ENCODE results near the gene TUBB6.

DNA sequence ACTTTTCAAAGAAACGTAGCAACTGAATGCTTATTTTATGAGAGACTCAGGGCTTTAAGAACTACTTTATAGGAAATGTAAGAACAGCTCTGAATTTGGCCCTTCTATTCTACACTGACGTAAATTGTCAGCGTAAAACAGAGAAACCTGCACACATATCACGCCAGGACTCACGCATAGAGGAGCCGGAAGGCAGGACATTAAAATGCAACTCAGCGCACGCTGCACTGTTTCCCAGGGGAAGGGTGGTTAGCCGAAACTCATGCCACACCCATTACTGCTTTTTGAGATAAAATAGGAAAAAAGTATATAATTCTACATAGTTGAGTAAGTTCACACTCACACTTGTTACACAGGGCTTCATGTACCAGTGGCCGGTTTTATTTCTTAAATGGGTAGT is 7.4 kb downstream of the TUBB6 start:
- TF ChIP-seq, protein P1, sequence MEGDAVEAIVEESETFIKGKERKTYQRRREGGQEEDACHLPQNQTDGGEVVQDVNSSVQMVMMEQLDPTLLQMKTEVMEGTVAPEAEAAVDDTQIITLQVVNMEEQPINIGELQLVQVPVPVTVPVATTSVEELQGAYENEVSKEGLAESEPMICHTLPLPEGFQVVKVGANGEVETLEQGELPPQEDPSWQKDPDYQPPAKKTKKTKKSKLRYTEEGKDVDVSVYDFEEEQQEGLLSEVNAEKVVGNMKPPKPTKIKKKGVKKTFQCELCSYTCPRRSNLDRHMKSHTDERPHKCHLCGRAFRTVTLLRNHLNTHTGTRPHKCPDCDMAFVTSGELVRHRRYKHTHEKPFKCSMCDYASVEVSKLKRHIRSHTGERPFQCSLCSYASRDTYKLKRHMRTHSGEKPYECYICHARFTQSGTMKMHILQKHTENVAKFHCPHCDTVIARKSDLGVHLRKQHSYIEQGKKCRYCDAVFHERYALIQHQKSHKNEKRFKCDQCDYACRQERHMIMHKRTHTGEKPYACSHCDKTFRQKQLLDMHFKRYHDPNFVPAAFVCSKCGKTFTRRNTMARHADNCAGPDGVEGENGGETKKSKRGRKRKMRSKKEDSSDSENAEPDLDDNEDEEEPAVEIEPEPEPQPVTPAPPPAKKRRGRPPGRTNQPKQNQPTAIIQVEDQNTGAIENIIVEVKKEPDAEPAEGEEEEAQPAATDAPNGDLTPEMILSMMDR (IDR thresholded peaks at IDR 0.05; ENCODE audit: insufficient read depth, low read length): no peak
- no peak for TF ChIP-seq POLR2AphosphoS5 (IDR thresholded peaks at IDR 0.05; ENCODE audit: low read depth)
- TF ChIP-seq SPI1 (IDR thresholded peaks at IDR 0.05; ENCODE audit: borderline replicate concordance, low read depth): no peak
- TF ChIP-seq REST (IDR thresholded peaks at IDR 0.05; ENCODE audit: insufficient replicate concordance, low read depth): no peak

All from HL-60 (cell line).